ENCODE data around the gene UNCX.

DNA sequence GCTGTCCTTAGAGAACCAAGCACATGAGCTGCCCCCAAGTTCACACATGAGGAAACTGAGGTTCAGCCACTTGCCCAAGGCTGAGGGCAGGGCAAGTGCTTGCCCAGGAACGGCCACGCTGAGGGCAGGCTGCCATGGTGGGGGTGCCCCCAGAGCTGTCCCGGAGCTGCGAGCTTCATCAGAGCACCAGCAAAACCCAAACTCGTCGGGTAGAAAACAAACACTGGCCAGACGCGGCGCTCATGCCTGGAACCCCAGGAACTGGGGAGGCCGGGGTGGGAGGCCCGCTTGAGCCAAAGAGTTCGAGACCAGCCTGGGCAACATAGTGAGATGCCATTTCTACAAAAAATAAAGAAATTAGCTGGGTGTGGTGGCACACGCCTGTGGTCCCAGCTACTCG is 38.4 kb downstream of the UNCX start:
- TF ChIP-seq CTCF (conservative IDR thresholded peaks at IDR 0.05; ENCODE audit: low read depth, low read length) (no peak), POLR2A (IDR thresholded peaks at IDR 0.05; ENCODE audit: low read depth, low read length) (no peak), MAFK (IDR thresholded peaks at IDR 0.05; ENCODE audit: low read depth, low read length) (no peak), MXI1 (IDR thresholded peaks at IDR 0.05; ENCODE audit: borderline replicate concordance, low read depth, low read length) (no peak), MAZ (IDR thresholded peaks at IDR 0.05; ENCODE audit: borderline replicate concordance, low read depth, low read length) (no peak), USF2 (IDR thresholded peaks at IDR 0.05; ENCODE audit: low read depth, low read length) (no peak), CEBPB (IDR thresholded peaks at IDR 0.05; ENCODE audit: low read depth, low read length) (no peak)

Measured in IMR-90 (cell line).